Measurements from ENCODE around the gene CRADD. TPM values are rescaled to one million over a fixed set of nuclear protein-coding genes. Genes with fewer than 3 reads are reported as not detected.

CRADD gene
- total and polyA plus RNA-seq, 2 donors (not counting 3 experiments of a cell fraction or from before 2014, with no cell fraction given) = 11.7 to 14.5 TPM

DNA sequence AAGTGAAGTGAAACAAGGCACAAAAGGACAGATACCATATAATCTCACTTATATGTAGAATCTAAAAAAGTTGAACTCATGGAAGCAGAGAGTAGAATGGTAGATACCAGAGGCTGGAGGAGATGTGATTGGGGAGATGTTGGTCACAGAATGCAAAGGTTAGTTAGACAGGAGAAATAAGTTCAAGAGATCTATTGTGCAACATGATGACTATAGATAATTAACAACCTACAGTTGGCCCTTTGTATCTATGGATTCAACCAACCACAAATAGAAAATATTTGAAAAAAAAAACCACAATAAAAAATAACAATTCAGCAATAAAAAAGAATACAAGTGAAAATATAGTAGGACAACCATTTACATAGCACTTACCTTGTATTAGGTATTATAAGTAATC, 19.3 kb downstream of the CRADD start:
- H3K9ac ChIP-seq (replicated peaks; ENCODE audit: extremely low read depth, insufficient read depth, low read length) = no peak overlapping the region
- H3K4me2 ChIP-seq (ENCODE audit: insufficient read depth, low read length) = no peak overlapping the region
- POLR2A ChIA-PET = no interaction called here
- no peak overlapping the region for H2AFZ ChIP-seq (ENCODE audit: low read depth, low read length)
- no peaks in the 10 kb centered on the region for H3K79me2 ChIP-seq (ENCODE audit: control insufficient read depth, insufficient read depth, low read length)
- intact Hi-C loops (cut with micrococcal nuclease) = no loop called here
- FAIRE-seq (no peak), DNase-seq (ENCODE audit: low read depth, low spot score) (no peak)
- no peak for TF ChIP-seq GATA2 (IDR thresholded peaks at IDR 0.05; ENCODE audit: insufficient read depth, insufficient read length, low read depth, low read length)
- TF ChIP-seq, protein P1, sequence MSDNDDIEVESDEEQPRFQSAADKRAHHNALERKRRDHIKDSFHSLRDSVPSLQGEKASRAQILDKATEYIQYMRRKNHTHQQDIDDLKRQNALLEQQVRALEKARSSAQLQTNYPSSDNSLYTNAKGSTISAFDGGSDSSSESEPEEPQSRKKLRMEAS (IDR thresholded peaks at IDR 0.05; ENCODE audit: insufficient read depth, insufficient read length) = no peak
- TF ChIP-seq POLR2AphosphoS5 (IDR thresholded peaks at IDR 0.05; ENCODE audit: insufficient read depth, low read depth, low read length) = no peak
- H3K36me3 ChIP-seq (ENCODE audit: control insufficient read depth in 2 of 2, extremely low read depth in 1 of 2, insufficient read depth in 2 of 2, low read length in 2 of 2) = no peaks in the 10 kb centered on the region
- dilution Hi-C loops (cut with MboI; ENCODE audit: extremely low pct_ligation_motif_present, low sequenced_read_pairs) = no loop called here
- no peaks in the 10 kb centered on the region for H3K9me3 ChIP-seq (replicated peaks; ENCODE audit: control insufficient read depth, insufficient read depth, low read length)
- H3K27me3 ChIP-seq (ENCODE audit: control insufficient read depth in 2 of 2, insufficient read depth in 2 of 2, low read length in 2 of 2) = no peaks in the 10 kb centered on the region
- CTCF ChIA-PET = no interaction called here
- no peaks in the 10 kb centered on the region for H3K9me1 ChIP-seq (replicated peaks; ENCODE audit: control insufficient read depth, extremely low read depth, insufficient read depth, low read length)
- no peak overlapping the region for H3K4me3 ChIP-seq (replicated peaks in 1 of 3; ENCODE audit: insufficient read depth in 1 of 3, low read depth in 1 of 3, low read length in 3 of 3)
- no peak overlapping the region for H3K27ac ChIP-seq (ENCODE audit: insufficient read depth, low read depth, low read length)
- no TSS peak for BruUV-seq (replicated peaks)
- H4K20me1 ChIP-seq (replicated peaks; ENCODE audit: control insufficient read depth, extremely low read depth, insufficient read depth, low read length) = no peaks in the 10 kb centered on the region
- H3K4me1 ChIP-seq (ENCODE audit: control insufficient read depth, extremely low read depth, insufficient read depth, low read length) = no peaks in the 10 kb centered on the region

DNA sequence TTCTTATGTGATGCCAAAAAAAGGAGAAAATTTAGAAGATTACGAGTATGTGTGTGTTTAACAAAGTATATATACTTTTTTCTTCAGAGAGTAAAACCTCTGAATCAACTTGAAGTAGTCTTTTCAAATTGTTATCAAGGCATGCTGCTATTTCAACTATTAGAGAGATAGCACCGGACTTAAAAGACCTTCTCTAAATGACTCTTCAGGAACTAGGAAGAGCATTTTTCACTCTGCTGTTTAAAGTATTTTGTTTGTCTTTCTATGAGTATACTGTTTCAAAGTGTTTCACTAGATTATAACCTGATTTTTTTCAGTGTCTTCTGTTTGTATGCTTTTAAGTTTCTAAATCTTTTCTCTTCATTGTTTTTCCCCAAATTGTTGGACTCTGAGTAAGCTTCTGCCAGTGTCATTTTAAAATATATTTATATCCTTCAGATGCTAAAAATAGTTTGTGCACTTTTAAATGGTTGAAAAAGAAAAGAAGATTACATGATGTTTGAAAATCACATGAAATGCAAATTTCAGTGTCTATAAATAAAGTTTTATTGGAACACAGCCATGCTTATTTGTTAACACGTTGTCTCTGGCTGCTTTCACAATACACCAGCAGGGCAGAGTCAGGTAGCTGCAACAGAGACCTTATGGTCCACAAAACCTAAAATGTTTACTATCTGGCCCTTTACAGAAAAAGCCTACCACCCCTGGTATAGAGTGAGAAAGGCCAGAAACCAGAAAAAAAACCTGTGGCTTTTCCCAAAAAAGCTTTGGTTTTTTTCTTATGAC, 21.3 kb downstream of the CRADD start:
- no peaks in the 10 kb centered on the region for H3K79me2 ChIP-seq (ENCODE audit: control insufficient read depth, insufficient read depth, low read length)
- no peak overlapping the region for H3K4me2 ChIP-seq (ENCODE audit: insufficient read depth, low read length)
- DNase-seq (ENCODE audit: low read depth, low spot score) (no peak), FAIRE-seq (no peak)
- no peaks in the 10 kb centered on the region for H4K20me1 ChIP-seq (replicated peaks; ENCODE audit: control insufficient read depth, extremely low read depth, insufficient read depth, low read length)
- POLR2A ChIA-PET = no interaction called here
- no peaks in the 10 kb centered on the region for H3K9me3 ChIP-seq (replicated peaks; ENCODE audit: control insufficient read depth, insufficient read depth, low read length)
- H2AFZ ChIP-seq (ENCODE audit: low read depth, low read length) = no peak overlapping the region
- H3K9me1 ChIP-seq (replicated peaks; ENCODE audit: control insufficient read depth, extremely low read depth, insufficient read depth, low read length) = no peaks in the 10 kb centered on the region
- CTCF ChIA-PET = no interaction called here
- dilution Hi-C loops (cut with MboI; ENCODE audit: extremely low pct_ligation_motif_present, low sequenced_read_pairs) = no loop called here
- H3K4me1 ChIP-seq (ENCODE audit: control insufficient read depth, extremely low read depth, insufficient read depth, low read length) = no peaks in the 10 kb centered on the region
- intact Hi-C loops (cut with micrococcal nuclease) = no loop called here
- H3K4me3 ChIP-seq (replicated peaks in 1 of 3; ENCODE audit: insufficient read depth in 1 of 3, low read depth in 1 of 3, low read length in 3 of 3) = no peak overlapping the region
- no peaks in the 10 kb centered on the region for H3K36me3 ChIP-seq (ENCODE audit: control insufficient read depth in 2 of 2, extremely low read depth in 1 of 2, insufficient read depth in 2 of 2, low read length in 2 of 2)
- no peaks in the 10 kb centered on the region for H3K27me3 ChIP-seq (ENCODE audit: control insufficient read depth in 2 of 2, insufficient read depth in 2 of 2, low read length in 2 of 2)
- H3K27ac ChIP-seq (ENCODE audit: insufficient read depth, low read depth, low read length) = no peak overlapping the region
- no TSS peak for BruUV-seq (replicated peaks)
- no peak overlapping the region for H3K9ac ChIP-seq (replicated peaks; ENCODE audit: extremely low read depth, insufficient read depth, low read length)
- TF ChIP-seq FOS (IDR thresholded peaks at IDR 0.05; ENCODE audit: borderline replicate concordance, insufficient read depth, low read length) (no peak), MYC (IDR thresholded peaks at IDR 0.05; ENCODE audit: low read depth, low read length) (no peak), GATA2 (IDR thresholded peaks at IDR 0.05; ENCODE audit: insufficient read depth, insufficient read length, low read depth, low read length) (no peak), EZH2 (IDR thresholded peaks at IDR 0.05; ENCODE audit: borderline replicate concordance, low read depth, low read length, severe bottlenecking) (no peak), JUN (IDR thresholded peaks at IDR 0.05; ENCODE audit: borderline replicate concordance, insufficient read depth, insufficient read length, low read depth) (no peak), POLR2A (IDR thresholded peaks at IDR 0.05; ENCODE audit: low read depth, low read length) (no peak), POLR2AphosphoS5 (IDR thresholded peaks at IDR 0.05; ENCODE audit: insufficient read depth, low read depth, low read length) (no peak)
- TF ChIP-seq, protein P1 (IDR thresholded peaks at IDR 0.05; ENCODE audit: insufficient read depth, insufficient read length) = no peak
- TF ChIP-seq, protein P2, sequence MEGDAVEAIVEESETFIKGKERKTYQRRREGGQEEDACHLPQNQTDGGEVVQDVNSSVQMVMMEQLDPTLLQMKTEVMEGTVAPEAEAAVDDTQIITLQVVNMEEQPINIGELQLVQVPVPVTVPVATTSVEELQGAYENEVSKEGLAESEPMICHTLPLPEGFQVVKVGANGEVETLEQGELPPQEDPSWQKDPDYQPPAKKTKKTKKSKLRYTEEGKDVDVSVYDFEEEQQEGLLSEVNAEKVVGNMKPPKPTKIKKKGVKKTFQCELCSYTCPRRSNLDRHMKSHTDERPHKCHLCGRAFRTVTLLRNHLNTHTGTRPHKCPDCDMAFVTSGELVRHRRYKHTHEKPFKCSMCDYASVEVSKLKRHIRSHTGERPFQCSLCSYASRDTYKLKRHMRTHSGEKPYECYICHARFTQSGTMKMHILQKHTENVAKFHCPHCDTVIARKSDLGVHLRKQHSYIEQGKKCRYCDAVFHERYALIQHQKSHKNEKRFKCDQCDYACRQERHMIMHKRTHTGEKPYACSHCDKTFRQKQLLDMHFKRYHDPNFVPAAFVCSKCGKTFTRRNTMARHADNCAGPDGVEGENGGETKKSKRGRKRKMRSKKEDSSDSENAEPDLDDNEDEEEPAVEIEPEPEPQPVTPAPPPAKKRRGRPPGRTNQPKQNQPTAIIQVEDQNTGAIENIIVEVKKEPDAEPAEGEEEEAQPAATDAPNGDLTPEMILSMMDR (IDR thresholded peaks at IDR 0.05; ENCODE audit: extremely low read depth in 1 of 2, insufficient read depth in 1 of 2, low read depth in 1 of 2, low read length in 2 of 2) = no peak
